Astrocyte of the cerebellum (primary cell): Measurements from ENCODE around the gene RAB17.
"Not testable (repeated sequence)": the region's sequence is repeated elsewhere in the genome, so short reads cannot be mapped to it uniquely, and the experiment has no call there.

Source experiments
- DNase-seq: peaks from one replicate; pipeline ENCODE4 v3.0.0-alpha.2; 2011; ENCODE audit warnings: low read depth
- H3K4me3 ChIP-seq: 2 replicates; pipeline ENCODE4 v1.5.1; 2011; ENCODE audit warnings: mild to moderate bottlenecking, low read depth, low read length, moderate library complexity
- in situ Hi-C: cut with HindIII; loops from 2 replicates; pipeline ENCODE4 v1.10.0; 2017; ENCODE audit warnings: low sequenced_read_pairs
- TF ChIP-seq, protein P1 (sequence below): IDR thresholded peaks from 2 replicates; pipeline ENCODE4 v1.5.1; 2012; ENCODE audit warnings: low read length, low read depth, moderate library complexity, mild to moderate bottlenecking; ENCODE audit errors: missing control alignments

Gene RAB17

DNA sequence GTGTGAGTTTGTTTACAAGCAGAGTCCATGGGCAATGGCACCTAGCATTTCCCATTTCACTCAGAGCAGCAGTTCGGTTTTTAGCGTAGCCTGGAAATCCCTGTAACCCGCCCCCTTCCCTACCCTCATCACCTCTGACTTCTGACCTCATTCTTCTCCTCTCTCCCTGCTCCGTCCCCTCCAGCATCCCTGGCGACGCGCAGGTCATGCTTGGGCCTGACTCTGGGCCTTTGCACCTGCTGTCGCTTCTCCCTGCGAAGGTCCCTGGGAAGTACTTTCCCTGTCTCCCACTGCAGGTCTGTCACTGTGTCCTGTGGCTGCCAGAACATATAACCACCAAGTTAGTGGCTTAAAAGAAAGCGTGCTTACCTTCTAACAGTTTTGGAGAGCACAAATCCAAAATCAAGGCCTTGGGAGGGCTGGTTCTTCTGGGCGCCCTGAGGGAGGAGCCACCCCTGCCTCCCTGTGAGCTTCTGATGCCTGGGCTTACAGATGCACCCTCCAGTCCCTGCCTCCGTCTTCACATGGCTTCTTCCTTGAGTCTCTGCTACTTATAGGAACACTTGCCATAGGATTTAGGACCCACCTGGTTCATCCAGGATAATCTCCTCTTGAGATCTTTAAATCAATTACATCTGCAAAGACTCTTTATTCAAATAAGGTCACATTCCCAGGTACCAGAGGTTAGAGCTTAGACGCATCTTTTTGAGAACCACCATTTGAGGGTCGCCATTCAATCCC, 8.1 kb upstream of the RAB17 start:
- in situ Hi-C loops, result no loop called here

DNA sequence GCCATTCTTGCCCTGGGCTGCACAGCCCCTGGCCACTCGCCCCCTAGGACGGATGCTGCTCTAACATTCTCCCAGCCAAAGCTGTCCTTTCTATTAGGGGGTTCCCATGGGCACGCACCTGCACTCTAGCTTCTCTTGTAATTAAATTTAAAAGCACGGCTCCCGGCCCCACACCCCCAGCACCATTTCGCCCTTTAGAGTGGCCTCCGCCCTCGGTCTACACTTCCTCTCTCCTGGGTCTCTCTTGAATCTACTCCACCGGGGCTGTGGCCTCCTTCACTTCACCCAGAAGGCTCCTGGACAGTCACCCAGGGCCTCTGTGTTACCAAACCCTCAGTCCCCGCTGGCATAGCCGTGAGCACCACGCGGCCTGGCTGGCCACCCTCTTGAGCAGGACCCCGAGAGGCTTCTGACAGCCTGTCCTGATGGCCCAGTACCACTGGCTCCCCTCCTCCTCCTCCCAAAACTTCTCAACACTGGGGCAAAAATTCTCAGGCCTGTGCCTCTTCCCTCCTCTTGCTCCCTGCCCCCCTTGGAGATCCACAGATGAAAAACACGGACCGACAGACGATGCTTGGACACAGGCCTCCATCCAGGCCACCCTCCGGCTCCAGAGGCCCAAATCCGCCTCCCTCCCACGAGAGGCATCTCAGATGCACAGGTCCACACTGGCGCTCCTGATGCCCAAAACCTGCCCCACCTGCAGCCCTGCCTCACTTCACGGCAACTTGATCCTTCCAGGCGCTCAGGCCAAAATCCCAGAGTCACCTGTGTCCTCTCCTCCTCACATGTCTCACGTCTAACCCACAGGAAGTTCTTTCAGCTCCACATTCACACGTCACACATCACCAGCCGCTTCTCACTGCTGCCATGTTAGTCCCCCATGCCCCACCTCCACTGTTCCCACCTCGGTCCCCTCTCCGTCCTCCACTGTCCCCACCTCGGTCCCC, 6.9 kb upstream of the RAB17 start:
- no peak overlapping the region for H3K4me3 ChIP-seq
- in situ Hi-C loops, result no loop called here
- TF ChIP-seq, protein P1, sequence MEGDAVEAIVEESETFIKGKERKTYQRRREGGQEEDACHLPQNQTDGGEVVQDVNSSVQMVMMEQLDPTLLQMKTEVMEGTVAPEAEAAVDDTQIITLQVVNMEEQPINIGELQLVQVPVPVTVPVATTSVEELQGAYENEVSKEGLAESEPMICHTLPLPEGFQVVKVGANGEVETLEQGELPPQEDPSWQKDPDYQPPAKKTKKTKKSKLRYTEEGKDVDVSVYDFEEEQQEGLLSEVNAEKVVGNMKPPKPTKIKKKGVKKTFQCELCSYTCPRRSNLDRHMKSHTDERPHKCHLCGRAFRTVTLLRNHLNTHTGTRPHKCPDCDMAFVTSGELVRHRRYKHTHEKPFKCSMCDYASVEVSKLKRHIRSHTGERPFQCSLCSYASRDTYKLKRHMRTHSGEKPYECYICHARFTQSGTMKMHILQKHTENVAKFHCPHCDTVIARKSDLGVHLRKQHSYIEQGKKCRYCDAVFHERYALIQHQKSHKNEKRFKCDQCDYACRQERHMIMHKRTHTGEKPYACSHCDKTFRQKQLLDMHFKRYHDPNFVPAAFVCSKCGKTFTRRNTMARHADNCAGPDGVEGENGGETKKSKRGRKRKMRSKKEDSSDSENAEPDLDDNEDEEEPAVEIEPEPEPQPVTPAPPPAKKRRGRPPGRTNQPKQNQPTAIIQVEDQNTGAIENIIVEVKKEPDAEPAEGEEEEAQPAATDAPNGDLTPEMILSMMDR, result no peak
- DNase-seq, result no peak

More for the DNA sequence above, 8.1 kb upstream of the RAB17 start:
- no peak overlapping the region for H3K4me3 ChIP-seq
- TF ChIP-seq, protein P1, result no peak
- no peak for DNase-seq

DNA sequence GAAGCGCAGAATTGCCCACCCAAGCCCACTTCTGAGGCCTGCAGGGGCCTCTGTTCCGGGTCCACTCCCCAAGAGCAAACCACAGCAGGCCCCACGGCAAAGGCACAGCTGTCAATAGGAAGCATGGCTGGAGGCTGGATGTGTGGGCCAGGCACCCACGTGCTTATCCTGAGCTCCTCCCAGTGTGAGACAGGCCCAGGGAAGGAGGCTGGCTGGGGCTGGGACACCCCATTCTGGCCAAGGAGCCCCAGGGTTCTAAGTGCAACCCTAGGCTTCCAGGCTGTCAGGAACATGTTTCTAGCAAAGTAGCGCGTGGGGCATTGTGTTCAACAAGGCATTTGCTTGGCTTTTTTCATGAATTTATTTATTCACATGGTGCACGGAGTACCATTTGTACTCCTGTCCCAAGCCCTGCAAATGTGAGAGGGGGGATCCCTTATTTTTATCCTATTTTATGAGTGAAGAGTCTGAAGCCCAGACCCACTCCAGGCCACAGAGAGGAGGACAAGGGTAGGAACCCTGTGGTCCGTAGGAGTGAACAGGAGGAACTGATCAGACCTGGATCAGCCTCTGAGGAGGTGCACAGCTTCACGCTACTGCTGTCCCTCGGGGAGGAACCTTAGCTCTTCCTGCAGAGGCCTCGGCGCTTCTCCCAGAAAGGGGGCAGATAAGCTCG, 6.1 kb upstream of the RAB17 start:
- no peak overlapping the region for H3K4me3 ChIP-seq
- TF ChIP-seq, protein P1, result no peak
- DNase-seq, result no peak
- in situ Hi-C loops, result no loop called here

DNA sequence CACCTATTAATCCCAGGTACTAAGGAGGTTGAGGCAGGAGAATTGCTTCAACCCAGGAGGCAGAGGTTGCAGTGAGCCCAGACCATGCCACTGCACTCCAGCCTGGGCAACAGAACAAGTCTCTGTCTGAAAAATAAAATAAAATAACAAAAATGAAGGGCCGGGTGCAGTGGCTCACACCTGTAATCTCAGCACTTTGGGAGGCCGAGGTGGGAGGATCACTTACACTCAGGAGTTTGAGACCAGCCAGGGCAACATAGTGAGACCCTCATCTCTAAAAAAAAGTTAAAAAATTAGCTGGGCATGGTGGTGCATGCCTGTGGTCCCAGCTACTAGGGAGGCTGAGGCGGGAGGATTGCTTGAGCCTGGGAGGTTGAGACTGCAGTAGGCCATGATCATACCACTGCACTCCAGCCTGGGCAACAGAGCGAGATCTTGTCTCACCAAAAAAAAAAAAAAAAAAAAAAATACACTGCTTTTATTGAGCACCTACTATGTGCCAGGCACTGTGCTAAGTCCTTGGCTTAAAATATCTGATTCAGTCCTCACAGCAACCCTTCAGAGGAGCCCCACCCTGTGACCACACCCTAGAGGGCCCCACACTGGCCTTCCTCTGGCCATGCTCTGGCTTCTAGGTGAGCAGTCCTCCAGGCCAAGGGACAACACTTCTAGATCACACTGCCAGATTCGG, 5.4 kb upstream of the RAB17 start:
- H3K4me3 ChIP-seq, DNase-seq, in situ Hi-C loops: not testable (repeated sequence)

DNA sequence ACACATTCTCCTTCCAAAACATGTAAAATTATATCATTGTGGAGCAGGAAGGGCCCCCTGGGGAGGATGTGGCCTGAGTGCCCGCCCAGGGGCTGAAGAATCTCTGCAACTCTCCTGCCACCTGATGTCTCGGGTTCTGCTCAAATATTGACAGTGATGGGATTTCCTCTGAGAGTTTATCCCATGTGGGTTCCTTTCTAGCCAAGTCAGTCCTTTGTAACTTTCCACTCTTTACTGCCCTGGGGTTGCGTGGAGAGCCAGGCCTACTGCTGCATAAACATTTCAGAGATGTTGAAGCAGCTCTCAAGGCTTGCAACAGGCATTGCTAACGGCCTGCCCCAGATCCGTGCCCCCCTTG, 4.0 kb upstream of the RAB17 start:
- in situ Hi-C loops, result no loop called here
- TF ChIP-seq, protein P1, result no peak
- DNase-seq, result no peak
- no peak overlapping the region for H3K4me3 ChIP-seq

DNA sequence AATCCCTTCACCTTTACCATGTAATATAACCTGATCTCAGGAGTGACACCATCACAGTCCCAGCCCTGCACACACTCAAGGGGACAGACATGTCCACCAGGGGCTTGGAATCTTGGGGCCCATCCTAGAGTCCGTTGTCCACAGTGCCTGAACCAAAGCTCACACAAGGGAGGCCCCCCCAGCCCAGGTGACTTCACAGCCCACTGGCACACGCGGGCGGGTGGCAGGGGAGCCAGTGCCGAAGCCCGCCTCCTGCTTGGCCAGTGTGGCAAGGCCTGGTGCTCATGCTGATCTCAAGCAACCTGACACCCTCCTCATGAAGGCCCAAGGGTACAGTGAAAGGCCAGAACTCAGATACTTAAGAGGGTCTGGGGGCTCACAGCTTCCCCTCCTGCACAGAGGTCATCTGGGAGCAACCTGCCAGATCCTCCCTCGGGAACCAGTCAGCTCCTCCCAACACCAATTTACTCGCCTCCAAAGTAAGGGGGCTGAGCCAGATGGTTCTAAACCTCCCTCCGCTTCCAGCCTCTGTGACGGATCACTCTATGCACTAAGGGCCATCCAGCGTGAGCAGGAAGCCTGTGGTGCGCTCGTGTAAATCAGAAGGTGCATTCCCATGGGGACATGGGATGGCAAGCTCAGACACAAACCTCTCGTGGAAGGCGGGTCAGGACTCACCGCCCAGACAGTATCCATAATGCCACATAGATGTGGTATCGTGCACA, 3.2 kb upstream of the RAB17 start:
- in situ Hi-C loops, result no loop called here
- H3K4me3 ChIP-seq, result no peak overlapping the region
- no peak for DNase-seq
- TF ChIP-seq, protein P1, result no peak
